Right hindlimb (tissue), 1 donor: ENCODE data around the gene TMCC1.
"Not testable (repeated sequence)": the region's sequence is repeated elsewhere in the genome, so short reads cannot be mapped to it uniquely, and the experiment has no call there.

Source experiments
- DNase-seq: peaks from one replicate; pipeline ENCODE4 v3.0.0-alpha.2; 2018

TMCC1 gene

DNA sequence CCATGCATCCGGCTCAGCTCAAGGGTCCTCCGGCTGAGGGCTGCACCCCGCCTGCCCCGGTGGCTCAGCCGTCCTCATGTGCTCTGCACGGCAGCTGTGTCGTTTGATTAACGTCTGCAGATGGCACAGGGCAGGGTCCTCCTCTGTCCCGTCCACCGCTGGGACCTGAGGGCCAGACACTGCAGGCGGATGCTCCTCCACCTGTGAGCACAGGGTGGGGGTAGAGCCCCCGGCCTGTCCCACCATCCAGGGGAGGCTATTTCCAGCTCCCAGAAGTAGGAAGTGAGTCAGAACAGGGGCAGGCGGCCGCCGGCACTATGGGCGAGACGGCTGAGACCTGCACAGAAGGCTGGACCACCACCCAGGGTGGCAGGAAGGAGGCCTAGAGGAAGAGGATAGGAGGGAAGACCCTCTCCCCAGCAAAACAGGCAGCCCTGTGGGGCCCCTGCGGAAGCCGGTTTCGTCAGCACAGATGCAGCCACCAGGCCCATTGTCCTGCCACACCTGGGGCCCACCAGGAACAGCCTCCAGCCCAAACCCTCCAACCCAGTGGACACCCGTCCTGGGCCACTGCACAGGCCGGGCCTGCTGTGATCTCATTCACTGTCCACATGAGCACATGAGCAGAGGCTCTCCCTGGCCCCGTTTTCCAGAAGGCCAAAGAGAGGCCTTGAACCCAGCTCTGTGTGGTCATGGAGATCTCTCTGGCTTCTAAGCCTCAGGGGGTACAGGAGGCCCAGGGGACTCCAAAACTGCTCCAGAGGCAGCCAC, 274.4 kb downstream of the TMCC1 start:
- DNase-seq = peak; percentile 38

DNA sequence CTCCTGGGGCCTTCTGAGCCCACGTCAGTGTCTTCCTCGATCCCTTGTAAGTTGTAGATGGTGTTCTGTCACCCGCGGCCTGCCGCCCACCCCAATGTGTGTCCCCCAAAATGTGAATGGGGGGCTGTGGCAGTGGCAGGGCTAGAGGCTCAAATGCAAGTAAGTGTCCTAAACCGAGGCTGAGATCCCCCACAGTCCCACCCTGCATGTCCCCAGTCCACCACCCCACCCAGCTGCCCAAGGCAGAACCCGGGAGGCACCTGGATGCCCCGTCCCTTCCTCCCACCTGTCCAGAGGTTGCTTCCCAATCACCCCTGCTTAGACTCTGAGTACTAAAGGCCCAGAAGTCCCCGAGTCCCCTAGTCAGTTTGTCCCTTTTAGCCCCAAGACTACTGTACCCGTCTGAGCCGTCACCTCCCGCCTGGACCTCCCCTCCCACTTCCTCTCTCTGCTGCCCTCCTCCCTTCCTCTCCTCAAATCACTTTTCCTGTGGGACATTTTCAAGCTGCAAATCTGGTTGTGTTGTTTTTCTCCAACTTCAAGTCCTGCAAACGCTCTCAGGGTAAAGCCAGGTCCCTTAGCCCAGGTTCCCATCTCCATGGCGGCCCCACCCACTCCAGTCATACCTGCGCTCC, 275.2 kb downstream of the TMCC1 start:
- DNase-seq = peak; percentile 17

- peak; percentile 24 for DNase-seq
Measured at GRCh38 chr3:129617381-129618185, 275.9 kb downstream of the TMCC1 start.

- peak; percentile 15 for DNase-seq
Measured at GRCh38 chr3:129616713-129617112, 276.8 kb downstream of the TMCC1 start.

- peak; percentile 25 for DNase-seq
Measured at GRCh38 chr3:129616291-129616690, 277.2 kb downstream of the TMCC1 start.

GRCh38 chr3:129615751-129616281, 277.7 kb downstream of the TMCC1 start:
- DNase-seq = peak; percentile 17

GRCh38 chr3:129614927-129615363, 278.6 kb downstream of the TMCC1 start:
- DNase-seq = peak; percentile 26

GRCh38 chr3:129614435-129614834, 279.1 kb downstream of the TMCC1 start:
- DNase-seq = peak; percentile 12

DNA sequence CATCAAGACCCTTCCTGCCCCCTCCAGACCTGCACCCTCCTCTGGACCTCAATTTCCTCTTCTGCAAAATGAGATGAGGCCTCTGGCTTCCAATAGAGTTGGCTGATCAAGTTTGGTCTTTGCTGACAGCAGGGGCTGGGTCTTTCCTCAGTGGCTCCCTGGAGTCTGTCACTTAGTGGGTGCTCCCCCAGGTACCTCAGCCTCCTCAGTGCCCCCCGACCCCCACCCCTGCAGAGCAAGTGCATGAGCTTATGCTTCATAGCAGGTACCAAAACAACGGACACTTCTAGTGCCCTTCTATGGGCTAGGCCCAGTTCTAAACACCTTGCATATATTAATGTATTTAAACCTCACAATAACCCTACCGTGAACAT, 280.2 kb downstream of the TMCC1 start:
- DNase-seq = peak; percentile 12

DNA sequence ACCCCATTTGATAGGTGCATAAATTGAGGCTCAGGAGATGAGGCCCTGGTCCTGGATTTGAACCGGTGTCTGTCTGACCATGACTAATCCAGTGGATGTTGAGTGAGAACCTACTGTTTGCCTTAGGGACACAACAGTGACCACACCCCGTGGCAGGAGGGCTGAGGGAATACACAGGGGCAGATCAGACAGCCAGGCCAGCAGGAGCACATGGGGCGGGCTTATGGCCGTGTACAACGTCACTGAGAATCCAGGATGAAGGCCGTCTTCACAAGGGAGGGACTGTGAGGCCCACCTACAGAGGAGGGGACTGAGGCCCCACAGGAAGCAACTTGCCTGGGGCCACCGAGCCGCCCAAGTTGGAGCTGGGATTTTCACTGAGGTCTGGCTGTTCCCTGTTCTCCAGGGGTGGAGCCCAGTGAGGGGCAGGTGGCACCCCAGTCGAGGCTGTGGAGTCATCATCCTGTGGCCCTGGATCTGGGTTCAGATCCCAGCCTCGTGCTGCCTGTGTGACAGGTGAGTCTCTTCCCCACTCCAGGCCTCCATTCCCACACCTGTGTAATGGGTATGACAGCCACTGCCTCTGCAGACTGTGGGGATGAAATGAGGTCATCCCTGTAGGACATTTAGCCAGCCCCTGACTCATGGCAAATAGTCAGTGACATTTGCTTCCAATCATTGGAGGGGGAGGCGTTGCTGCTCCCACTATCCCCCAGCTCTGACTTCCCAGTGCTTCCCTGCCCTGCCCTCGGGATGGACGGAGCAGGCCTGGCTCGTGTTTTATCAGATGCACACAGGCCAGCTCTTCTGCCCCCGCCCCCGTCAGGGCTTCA, 280.8 kb downstream of the TMCC1 start:
- DNase-seq = peak; percentile 21

- no peak for DNase-seq
Measured at GRCh38 chr3:129611812-129612533, 281.5 kb downstream of the TMCC1 start.

- DNase-seq = no peak
Measured at GRCh38 chr3:129611446-129611800, 282.1 kb downstream of the TMCC1 start.

DNA sequence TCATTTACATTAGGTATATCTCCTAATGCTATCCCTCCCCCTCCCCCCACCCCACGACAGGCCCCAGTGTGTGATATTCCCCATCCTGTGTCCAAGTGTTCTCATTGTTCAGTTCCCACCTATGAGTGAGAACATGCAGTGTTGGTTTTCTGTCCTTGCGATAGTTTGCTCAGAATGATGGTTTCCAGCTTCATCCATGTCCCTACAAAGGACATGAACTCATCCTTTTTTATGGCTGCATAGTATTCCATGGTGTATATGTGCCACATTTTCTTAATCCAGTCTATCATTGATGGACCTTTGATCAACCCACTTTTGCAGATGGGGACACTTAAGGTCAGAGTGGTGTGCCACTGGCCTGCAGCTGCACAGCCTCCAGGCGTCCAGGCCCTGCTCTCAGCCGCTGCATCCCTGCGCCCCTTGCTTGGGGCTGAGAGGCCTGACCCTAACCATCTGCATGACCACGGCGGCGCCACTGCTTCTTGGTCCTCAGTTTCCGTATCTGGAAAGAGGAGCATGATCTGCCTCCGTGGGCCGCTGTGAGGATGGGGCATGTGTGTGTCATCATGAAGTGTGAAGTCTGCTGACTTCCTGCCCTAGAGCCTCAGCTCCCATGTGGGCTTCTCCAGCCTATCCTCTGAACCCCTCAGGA, 282.6 kb downstream of the TMCC1 start:
- not testable (repeated sequence) for DNase-seq

DNA sequence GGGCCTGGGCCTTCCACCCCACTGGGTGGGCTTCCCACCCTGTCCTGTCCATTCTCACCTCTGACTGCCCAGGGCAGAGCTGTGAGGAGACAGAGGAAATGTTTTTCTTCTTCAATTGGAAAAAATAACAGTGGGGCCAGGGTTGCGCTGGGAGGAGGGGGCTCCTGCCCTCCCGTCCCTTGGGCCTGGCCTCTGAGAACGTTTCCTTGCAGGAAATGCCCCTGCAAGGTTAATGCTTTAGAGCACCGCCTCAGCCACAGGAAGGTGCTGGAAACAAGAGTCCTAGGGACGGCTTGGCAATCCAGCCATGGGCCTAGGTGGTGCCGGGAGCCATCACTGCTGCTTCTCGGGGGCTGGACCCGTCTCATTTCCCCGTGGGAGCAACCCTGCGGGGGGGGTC, 283.2 kb downstream of the TMCC1 start:
- no peak for DNase-seq

GRCh38 chr3:129609591-129610182, 283.8 kb downstream of the TMCC1 start:
- DNase-seq = no peak

DNA sequence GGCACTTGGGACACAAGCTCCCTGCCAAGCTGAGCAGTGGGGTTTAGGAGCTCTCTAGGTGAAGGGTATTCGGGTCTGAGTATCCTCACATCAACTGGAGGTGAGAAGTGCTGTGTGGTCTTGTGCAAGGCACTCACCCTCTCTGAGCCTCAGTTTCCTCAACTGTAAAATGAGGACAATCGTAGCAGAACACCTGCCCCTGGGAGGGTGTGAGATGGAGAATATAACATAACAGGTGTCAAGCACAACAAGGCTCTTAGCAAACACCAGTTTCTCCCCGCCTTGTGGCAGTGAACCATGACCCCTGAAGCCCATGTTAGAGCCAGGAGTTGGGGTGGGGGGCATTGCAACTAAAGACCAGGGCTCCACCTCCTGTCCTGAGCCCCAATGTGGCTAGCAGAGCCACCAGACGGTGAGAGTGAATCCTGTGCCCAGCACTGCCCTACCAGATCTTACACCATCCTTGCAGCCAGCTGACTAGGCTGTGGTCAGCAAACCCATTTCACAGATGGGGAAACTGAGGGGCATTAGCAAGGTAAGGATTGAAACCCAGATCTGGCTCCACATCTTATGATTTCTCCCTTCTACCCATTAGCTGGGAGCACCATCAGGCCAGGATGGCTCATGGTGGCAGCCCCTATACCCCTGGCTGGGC, 284.4 kb downstream of the TMCC1 start:
- DNase-seq = no peak

DNA sequence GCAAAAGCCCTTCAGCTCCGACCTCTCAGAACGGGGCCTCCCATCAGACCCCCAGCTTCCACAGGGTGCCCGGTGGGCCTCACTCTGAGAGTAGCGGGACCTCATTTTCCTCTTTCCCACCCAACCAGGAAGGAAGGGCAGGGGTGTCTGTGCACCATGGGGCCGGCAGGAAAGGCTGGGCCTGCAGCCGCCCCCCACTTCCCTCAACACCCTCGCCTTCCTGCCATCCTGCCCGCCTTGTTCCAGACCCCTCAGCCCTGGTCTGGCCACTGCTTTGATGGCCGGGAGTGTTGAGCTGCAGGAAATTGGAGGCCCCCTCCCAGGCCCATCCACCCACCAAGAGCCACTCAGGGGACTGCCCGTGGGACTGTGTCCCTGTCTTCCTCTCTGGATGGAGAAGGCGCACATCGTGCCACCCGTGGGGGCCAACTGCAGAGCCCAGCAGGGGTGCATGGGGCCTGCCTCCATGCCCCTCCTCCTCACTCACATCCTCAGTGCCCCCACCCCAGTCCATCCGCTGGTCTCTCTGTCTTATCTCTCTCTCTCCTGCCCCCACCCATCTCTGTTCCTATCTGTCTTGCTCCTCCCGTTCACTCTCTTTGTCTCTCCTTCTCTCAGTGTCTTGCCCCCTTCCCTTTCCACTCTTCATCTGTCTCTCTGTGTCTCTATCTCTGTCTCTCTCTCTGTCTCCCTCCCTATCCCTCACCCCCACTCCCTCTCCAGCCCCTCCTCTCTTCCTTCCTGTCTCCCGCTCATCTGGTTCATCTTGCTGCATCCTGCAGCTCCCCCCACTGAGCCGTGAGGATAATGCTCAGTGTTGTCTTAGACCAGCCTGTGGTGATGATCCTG, 285.2 kb downstream of the TMCC1 start:
- DNase-seq = peak; percentile 65

DNA sequence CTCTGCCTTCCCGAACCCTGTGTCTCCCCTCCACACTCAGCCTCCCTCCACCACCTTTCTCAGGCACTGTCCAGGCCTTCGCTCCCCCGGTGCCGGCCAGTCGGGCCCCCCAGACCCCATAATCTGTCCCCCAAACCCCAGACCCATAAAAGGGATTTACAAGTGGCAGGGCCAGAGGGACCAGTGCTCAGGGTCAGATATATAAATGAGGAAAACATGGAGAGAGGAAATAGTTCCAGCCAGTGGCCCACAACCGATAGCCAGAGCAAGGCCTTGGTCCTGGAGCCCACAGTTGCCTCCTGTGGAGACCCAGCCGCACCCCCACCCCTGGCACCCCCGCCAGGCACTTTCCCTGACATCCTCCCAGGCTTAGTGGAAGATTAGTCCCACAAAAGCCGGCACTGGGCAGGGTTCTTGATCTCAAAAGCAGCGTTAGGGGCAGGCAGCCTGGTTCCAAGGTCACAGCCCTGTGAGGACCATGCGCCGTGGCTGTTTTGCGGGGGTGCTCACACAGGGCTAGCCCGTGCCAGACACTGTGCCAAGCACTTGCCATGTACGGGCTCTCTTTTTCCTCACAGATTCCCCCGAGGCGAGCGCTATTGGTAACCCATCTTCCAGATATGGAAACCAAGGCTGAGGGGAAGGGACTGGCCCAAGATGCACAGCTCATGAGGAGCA, 286.0 kb downstream of the TMCC1 start:
- DNase-seq = no peak
